NCI-H524 (cell line): ENCODE results near the gene CEMIP.

Experiments
- DNase-seq, 2 experiments: peaks; one replicate each; lab custom pipeline; 2025; lab: John Stamatoyannopoulos, UW

Gene CEMIP

DNA sequence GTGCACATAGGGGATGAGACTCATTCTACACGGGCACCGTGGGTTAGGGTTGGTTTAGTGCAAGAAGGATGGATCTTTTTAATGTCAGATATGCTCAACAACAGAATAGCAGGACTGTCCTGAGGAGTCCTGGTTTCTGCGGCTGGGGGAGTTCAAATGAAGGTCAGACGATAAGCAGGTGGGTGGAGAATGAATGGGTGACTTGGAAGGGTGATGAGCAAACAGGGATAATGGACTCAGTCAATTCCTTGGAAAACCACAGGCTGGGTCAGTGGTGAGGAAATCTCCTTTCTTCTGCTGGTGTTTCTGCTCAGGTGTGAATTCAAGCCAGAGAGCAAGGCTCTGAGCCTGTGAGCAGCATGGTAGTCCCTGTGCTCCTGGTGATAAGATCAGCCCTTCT is 150.5 kb downstream of the CEMIP start:
- no peak for DNase-seq

DNA sequence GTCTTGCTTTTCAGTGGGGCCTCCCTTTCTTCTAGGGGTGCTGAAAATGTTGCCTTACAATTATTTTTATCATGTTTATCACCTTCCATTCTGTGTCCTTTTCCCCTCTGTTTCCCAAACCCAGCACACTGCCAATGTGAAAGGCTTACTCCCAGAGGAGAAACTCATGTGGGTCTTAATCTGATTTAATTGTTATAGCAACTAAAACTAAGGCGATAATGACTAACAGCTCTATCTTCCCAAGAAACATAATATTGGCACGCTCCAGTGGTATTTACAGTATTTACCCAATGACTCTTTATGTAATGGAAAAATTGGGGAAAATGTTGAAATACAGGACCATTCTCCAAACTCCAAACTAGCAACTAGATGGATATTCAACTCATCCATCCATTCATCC is 152.0 kb downstream of the CEMIP start:
- no peak for DNase-seq

DNA sequence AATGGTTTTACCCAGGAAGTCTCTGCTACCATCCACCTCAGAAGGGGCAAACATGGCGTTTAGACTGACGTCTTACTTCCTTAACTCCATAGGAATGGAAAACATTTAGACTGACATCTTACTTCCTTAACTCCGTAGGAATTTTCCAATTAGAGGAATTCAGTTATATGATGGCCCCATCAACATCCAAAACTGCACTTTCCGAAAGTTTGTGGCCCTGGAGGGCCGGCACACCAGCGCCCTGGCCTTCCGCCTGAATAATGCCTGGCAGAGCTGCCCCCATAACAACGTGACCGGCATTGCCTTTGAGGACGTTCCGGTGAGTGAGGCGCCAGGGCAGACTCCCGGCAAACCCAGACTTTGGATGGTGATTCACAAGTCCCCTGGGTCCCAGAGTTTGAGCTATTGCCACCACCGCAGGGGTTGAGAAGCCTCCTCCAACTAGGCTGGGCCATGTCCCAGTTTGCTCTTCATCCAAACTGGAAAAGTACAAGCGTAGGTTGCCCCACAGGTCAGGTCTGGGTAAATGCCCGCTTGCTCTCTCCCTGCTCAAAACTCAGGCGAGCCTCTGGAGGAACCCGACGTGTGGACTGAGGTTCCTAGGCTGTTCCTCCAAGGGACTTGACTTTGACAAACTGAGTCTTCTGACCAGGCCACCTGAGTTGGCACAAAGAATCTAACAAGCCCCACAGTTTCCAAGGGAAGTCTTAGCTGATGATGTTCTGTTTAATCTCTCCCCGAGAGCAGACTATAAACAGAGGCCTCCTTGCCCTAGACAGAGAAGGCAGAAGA is 152.7 kb downstream of the CEMIP start:
- no peak for DNase-seq

DNA sequence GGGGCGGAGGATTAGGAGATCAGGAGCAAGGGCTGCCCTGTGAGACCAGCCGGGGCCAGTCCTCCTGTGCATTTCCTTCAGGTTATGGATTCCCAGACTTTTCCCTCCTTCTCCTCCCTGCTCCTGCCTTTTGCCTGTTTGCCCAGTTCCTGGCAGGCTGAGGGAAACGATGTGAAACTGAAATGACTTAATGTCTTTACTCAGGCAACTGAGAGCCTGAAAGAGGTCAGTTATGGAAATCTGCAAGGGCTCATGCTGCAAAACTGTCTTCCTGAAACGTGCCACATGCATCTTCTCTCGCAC is 153.3 kb downstream of the CEMIP start:
- no peak for DNase-seq

DNA sequence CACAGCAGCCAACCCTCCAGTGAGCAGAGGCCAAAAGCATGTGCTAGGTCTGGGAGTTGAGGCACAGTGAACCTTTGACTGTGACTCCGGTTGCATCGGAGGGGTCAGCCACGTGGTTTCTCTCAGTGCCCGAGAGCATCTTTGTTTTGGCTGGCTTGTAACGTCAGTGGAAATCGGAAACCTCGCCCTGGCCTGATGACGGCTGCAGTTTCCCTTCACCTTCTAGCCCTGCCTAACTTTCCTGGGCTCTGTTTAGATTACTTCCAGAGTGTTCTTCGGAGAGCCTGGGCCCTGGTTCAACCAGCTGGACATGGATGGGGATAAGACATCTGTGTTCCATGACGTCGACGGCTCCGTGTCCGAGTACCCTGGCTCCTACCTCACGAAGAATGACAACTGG is 153.8 kb downstream of the CEMIP start:
- DNase-seq, result no peak

DNA sequence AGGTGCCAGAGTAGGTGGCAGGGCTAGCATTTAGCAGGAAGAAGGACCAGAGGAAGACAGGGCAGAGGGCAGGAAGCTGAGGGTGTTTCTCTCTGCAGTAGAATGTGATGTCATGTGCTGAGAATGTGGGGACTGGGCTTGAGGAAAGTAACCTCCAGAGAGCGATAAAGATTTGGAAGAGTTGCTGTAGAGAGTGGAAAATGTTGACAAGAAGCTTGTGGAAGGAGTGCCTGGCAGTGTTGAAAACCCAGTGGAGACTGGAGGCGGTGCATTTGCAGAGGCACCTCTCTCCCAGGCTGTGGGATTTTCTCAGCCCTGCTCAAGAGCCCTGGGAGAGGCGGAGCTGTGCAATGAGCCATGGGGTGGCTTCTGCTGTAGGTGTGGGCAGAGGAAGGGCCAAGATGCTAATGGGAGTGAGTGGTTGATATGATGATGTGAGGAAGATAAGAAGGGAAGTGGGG is 155.6 kb downstream of the CEMIP start:
- DNase-seq, result no peak

DNA sequence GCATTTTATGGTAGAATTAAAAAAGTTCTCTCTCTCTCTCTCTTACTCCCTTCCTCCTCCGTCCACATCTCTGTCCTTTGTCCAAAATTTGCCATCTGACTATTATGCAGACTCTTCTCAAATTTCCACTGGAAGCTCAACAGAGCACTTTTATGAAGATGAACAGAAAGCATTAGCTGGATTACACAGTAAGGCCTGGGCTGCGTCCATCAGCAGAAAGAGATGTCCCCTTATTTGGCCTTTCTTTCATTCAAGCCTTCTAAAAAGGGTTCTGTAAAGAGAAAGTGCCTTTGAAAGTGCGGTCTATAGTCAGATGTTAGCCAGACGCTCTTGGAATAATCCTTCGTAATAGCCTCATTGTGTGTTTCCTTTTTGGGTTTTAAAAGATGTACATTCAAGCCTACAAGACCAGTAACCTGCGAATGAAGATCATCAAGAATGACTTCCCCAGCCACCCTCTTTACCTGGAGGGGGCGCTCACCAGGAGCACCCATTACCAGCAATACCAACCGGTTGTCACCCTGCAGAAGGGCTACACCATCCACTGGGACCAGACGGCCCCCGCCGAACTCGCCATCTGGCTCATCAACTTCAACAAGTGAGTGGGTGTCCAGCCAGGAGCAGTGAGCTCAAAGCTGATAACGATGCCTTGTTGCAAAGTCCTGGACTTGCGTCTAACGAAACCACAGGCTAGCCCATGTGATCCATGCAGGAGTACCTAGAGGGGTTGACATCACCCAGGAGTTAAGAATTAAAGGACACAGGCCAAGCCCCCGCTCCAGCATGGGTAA is 157.3 kb downstream of the CEMIP start:
- DNase-seq, result peak in 1 of 2 experiments; percentile 24

DNA sequence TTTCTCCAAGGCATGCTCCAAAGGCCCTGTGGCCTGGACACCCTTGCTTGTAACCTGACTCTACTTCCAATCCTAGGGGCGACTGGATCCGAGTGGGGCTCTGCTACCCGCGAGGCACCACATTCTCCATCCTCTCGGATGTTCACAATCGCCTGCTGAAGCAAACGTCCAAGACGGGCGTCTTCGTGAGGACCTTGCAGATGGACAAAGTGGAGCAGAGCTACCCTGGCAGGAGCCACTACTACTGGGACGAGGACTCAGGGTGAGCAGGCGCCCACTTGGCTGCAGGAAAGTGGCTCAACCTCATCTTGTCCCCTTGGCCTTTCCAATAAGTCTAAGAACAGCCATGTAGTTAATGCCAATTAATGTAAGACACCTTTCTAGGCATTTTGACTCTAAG is 158.5 kb downstream of the CEMIP start:
- DNase-seq, result no peak

DNA sequence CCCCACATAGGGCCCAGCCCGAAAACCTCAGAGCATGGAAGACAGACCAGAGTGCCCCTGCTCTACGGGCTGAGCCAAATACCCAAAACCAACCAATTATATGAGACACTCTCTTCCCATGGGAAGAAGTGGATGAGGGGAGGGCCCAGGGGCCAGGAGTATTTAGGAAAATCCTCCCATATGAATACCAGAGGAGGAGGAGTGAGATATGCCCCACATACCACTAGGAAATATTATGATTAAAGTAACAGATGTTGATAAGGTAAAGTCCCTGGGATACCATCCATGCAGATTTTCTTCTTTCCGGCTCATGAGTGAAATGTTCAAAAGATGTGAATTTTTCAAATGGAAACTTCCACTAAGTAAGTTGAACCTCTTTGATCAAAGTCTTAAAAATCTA is 160.0 kb downstream of the CEMIP start:
- no peak for DNase-seq

DNA sequence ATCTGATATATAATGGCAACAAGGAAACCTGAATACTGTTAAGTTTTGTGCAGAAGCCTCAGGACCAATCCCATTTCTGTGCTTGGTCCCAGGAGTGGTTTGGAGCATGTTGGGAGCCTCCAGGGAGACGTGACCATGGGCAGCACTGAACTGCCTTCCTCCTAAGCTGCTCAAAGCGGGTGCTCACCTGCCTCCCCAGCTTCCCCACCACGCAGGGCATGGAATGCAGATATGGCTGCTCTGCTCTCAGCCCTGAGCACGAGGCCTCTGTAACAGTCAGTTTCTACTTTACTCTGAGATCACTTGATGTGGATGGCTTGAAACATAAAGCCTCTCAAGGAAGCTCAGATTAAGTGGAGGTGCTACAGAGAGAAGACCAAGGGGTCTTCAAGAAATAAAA is 161.2 kb downstream of the CEMIP start:
- no peak for DNase-seq

DNA sequence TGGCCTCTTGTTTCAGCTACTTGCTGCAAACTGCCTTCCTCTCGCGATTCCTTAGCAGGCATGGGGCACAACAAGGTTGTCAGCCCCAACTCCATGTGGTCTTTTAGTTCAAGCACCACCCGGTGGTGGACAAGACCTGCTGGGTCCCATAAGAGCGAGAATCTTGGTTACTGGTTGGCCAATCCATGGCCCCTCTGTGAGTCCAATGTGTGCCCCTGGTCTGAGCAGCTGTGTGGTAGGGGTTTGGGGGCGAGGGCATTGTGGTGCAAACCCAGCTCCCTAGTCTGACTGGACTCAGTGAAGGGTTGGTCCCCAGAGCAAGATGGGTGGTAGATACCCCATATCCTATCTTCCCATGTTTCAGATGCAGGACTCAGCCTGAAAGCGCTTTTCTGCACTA is 161.7 kb downstream of the CEMIP start:
- no peak for DNase-seq

DNA sequence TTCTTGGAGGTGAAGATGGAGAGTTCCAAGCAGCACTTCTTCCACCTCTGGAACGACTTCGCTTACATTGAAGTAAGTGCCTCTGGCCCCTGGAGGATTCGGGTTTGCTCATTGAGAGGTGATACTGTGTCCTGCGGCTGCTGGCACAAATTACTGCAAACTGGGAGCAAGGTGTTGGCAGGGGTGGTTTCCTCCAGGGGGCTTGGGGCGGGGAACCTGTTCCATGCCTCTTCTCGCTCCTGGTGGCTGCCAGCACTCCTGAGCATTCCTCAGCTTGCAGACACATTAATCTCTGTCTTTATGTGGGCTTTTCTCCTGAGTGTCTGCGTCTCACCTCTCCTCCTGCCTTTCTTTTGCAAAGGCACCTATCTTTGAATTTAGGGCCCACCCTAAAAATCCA is 163.1 kb downstream of the CEMIP start:
- DNase-seq, result no peak

DNA sequence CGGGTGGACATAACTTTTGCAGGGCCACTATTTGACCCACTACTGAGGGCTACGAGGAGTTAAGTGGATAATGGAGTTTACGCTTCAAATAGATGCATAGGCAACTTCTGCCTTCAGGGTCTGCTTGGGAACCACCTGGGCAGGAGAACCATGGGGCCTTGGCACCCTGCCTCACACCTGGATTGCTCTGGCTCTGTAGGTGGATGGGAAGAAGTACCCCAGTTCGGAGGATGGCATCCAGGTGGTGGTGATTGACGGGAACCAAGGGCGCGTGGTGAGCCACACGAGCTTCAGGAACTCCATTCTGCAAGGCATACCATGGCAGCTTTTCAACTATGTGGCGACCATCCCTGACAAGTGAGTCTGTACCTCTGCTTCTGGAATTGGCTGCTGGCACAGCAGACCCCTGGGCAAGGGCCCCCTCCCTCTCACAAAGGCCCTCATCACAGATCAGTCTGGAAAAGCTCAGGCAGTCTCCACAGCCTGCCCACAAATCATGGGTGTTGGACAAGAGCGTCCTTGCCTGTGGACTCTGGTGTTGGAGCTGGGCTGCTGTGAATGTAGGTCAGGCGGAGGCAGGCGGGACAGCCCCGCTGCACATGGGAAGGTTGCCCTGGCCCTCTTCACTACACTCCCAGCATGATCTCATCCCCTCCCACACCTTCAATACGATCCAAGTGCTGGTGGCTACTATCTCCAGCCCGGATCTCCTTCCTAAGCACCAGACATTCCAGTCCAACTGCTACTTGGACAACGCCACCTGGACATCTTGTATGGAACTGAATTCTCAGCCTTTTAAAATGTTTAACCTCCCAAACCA is 163.8 kb downstream of the CEMIP start:
- DNase-seq, result no peak

DNA sequence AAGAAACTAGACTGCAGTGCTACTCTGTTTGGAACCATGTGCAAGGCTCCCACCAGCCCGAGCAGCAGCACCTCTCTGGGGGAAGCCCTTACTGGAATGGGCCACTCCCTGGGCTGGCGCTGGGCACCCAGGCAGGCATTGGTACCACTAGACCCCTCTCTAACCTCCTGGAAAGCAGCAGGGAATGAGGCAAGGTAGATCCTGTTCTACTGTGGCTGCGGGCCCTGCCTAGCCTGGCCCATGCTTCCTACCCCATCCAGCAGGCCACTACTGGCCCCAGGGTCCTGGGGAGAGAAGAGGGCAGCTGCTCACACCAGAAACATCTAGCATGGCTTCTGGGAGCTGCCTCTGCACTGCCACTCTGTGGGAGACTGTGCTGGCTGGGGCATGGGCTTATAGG is 165.6 kb downstream of the CEMIP start:
- DNase-seq, result no peak

DNA sequence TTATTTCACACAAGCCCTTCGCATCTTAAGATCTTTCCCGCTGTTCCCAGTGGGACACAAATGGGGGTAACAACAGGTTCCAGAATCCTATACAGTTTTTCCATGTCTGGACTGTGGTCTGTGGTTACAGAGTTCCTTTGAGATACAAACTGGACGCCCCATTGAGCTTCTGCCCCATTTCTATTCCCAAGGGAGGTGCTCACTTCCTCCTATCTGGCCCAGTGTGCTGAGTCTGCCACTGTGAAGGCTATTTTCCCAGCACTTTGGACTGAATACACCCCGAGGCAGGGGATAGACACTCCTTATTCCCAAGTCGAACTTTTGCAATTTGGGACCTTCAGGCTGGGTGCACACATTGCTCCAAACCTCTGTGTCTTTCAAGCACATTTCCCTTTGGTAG is 166.4 kb downstream of the CEMIP start:
- DNase-seq, result no peak

DNA sequence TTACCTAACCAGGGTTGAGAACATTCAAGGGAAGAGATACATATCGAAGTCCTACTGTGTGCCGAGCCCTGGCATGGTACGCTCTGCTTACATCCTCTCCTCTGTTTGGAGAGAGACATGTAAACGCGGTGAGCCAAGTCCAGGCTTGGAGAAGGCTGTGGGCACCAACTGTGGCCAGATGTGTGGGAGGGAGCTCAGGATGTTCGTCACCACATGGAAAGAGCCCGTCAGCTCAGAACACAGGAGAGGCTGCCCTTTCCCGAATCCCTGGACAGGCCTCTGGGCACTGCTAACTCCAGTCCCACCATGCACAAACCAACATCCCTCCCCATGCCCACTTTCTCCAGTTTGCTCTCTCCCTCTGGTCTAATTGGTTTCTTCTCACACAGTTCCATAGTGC is 167.4 kb downstream of the CEMIP start:
- DNase-seq, result no peak

DNA sequence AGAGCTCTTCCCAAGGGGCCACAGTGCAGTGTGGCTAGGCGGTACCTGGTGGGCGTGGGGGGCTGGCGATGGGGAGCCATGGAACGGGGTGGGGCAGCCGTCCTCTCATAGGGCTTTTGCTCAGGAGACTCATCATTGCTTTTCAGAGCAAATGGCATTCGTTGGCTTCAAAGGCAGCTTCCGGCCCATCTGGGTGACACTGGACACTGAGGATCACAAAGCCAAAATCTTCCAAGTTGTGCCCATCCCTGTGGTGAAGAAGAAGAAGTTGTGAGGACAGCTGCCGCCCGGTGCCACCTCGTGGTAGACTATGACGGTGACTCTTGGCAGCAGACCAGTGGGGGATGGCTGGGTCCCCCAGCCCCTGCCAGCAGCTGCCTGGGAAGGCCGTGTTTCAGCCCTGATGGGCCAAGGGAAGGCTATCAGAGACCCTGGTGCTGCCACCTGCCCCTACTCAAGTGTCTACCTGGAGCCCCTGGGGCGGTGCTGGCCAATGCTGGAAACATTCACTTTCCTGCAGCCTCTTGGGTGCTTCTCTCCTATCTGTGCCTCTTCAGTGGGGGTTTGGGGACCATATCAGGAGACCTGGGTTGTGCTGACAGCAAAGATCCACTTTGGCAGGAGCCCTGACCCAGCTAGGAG is 169.6 kb downstream of the CEMIP start:
- DNase-seq, result no peak

DNA sequence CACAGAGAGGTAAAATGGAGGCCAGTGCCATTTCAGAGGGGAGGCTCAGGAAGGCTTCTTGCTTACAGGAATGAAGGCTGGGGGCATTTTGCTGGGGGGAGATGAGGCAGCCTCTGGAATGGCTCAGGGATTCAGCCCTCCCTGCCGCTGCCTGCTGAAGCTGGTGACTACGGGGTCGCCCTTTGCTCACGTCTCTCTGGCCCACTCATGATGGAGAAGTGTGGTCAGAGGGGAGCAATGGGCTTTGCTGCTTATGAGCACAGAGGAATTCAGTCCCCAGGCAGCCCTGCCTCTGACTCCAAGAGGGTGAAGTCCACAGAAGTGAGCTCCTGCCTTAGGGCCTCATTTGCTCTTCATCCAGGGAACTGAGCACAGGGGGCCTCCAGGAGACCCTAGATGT is 170.6 kb downstream of the CEMIP start:
- DNase-seq, result no peak

DNA sequence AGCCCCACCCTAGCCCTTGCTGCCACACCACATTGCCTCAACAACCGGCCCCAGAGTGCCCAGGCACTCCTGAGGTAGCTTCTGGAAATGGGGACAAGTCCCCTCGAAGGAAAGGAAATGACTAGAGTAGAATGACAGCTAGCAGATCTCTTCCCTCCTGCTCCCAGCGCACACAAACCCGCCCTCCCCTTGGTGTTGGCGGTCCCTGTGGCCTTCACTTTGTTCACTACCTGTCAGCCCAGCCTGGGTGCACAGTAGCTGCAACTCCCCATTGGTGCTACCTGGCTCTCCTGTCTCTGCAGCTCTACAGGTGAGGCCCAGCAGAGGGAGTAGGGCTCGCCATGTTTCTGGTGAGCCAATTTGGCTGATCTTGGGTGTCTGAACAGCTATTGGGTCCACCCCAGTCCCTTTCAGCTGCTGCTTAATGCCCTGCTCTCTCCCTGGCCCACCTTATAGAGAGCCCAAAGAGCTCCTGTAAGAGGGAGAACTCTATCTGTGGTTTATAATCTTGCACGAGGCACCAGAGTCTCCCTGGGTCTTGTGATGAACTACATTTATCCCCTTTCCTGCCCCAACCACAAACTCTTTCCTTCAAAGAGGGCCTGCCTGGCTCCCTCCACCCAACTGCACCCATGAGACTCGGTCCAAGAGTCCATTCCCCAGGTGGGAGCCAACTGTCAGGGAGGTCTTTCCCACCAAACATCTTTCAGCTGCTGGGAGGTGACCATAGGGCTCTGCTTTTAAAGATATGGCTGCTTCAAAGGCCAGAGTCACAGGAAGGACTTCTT is 171.3 kb downstream of the CEMIP start:
- DNase-seq, result no peak

DNA sequence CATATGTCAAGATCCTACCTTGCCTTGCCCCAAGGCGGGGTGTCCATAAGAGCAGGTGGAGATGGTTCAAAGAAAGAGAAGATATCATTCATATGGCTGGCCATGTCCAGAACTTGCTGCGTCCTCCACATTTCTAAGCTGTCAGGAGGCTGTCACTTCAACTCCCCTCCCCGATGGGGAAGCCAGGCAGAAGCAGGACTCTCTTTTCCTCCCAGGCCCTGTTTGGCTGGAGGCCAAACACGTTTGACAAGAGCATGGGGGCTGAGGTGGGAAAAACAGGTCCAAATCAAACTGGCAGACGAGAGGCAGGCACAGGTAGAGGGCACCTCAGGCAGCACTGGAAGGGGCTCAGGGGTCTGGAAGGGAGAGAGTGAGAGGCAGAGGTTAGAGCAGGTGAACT is 172.8 kb downstream of the CEMIP start:
- DNase-seq, result no peak
